NCI-H510A treated with DMSO at 0.1 percent for 48 hours (cell line): ENCODE results near the gene PLXDC2.

ENCODE experiments used
- DNase-seq: peaks from one replicate; lab custom pipeline; 2025; lab: John Stamatoyannopoulos, UW

PLXDC2 gene

GRCh38 chr10:19941206-19941880 lies 125.1 kb downstream of the PLXDC2 start:
- no peak for DNase-seq

- no peak for DNase-seq
Observed at GRCh38 chr10:19944911-19945663, 128.9 kb downstream of the PLXDC2 start.

- DNase-seq: no peak
Observed at GRCh38 chr10:19946245-19946644, 130.0 kb downstream of the PLXDC2 start.

- DNase-seq: no peak
Observed at GRCh38 chr10:19946791-19947190, 130.6 kb downstream of the PLXDC2 start.

DNA sequence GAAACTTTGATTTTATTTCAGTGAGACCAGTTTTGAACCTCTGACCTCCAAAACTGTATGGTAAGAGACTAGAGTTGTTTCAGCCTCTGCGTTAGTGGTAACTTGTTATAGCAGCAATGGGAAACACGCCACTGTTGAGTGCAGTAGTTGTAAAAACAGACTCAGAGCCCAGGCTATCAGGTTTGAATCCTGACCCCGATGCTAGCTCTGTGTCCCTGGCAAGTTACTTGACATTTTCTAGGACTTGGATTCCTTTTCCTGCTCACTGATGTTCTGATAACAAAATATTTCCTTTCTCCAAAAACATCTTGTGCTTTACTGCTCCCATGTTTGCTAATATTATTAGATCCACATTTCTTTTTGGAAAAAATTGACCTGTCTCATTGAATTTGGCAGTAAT lies 131.0 kb downstream of the PLXDC2 start:
- DNase-seq: no peak

GRCh38 chr10:19947656-19948055 lies 131.4 kb downstream of the PLXDC2 start:
- DNase-seq: no peak

- DNase-seq: no peak
Observed at GRCh38 chr10:19952224-19953010, 136.2 kb downstream of the PLXDC2 start.

GRCh38 chr10:19954601-19955000 lies 138.4 kb downstream of the PLXDC2 start:
- no peak for DNase-seq

- DNase-seq: no peak
Observed at GRCh38 chr10:19956516-19957032, 140.3 kb downstream of the PLXDC2 start.

- DNase-seq: no peak
Observed at GRCh38 chr10:19958787-19959186, 142.6 kb downstream of the PLXDC2 start.

DNA sequence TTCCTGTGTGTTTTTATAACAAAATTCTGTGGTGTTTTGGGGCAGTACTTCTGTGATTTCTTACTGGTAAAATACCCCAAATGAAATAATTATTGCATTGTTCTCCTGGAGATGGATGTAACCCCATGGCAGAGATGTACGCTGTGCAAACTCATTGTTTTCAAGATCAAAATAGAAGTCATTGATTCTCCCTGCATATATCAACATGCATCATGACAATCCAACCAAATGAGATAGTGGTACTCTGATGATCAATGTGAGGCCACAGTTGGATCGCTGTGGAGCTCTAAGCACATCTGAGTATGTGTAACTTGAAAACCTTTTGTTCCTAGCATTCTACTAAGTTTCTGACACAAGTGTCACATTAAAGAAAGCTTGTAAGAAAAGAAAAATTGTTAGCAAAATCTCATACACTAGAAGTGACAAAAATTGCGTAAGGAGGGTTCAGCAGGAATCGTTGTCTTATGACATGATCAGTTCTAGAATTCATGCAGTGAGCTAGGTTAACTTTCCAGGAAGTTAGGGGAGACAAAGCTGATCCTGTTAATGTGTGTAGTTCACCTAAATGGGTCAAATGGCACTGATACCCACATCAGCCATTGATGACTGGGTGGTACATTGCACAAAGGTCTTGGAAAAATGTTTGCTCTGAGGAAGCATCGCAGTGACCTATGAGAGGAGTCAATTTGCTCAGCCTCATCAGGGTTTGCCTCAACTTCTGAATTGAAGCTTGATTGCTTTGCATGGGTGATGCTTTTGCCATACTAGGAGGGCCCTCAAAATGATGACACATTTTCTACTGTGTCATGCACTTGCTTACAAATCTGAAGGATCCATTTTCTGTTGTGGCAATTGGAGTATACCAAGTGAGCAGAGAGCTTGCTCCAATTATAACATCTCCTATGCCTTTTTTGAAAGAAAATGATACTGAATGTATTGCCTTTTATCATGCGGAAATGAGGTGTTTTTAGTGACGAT lies 145.1 kb downstream of the PLXDC2 start:
- no peak for DNase-seq

DNA sequence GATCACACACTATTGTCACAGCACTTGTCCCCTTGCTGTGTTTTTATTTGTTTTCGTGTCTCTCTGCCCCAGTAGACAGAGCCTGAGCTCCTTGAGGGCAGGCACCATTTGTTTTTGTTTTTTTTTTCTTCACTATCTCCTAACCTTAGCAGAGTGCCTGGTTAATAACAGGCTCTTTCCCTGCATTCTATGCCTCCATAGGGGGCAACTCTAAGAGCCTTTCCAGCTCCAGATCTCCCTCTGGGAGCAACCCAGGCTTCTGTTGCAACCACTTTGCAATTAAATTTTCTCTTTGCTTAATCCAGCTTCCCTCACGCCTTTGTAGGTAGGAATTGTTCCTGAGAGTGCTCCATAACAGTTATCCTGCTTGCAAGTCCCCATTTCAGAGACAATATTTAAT lies 148.4 kb downstream of the PLXDC2 start:
- no peak for DNase-seq

DNA sequence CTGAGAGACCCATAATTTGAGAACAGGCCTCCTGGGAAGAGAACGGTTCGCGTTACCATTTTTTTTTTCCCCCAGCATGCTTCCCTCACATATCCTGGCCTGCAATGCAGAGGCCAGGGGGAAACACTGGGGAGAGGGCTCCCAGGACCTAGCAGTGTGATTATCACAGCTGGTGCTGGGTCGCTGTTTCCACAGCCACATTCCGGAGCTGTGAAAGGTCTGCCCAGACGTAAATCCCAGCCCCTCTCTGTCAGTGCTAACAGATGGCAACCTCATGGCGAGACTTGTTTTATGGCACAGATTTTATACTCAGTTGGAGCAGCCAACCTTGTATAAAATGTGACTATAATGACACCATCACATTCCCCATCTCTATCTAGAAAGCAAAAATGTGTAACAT lies 150.5 kb downstream of the PLXDC2 start:
- no peak for DNase-seq

DNA sequence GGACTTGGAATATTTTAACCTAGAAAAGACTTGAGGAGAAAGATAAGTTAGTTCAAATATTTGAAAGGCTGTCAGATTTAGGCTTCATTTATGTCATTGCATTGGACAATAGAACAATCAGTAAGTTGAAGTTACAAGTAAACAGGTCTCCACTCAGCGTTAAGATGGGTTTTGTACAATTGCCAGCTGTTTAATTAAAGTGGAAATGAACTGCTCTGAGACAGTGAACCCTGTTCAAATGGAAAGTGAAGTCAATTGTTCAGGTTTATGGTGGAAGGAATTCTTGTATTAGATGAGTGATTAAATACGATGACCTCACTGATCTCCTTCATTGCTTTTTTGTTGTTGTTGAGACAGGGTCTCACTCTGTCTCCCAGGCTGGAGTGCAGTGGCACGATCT lies 151.7 kb downstream of the PLXDC2 start:
- no peak for DNase-seq

GRCh38 chr10:19968745-19969144 lies 152.5 kb downstream of the PLXDC2 start:
- no peak for DNase-seq

DNA sequence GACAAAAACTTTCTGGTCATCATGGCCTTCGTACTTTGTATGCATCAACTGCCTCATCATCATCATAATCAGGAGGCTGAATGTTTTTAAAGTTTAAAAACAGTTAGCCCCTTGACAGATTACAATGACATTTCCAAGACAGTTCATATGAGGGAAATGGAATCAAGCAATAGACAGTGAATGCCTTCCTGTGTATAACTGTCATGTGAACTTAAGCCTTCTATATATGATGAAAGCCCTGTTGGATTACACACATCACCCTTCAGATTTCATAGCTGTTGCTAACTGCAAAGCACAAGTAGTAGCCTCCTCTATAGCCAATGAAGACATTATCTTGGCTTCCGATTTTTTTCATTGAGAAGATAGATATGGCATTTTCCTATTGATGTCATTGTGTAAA lies 154.0 kb downstream of the PLXDC2 start:
- no peak for DNase-seq

DNA sequence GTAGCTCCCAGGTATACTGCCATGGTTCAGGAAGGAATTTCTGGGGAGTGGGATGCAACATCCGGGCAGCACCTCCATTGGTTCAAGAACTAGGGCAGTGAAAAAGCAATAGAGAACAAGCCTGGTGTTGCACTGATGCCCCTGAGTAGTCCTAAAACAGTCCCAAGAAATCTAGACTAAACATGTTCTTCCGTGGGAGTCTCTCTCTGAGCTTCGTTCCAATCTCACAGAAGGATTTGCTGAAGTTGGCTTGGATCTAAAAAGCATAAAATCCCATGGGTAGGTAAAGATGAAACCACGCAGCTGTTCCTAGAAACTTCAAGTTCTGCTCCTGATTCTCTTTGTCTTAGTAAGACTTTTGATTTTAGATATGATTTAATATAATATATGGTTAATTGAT lies 154.5 kb downstream of the PLXDC2 start:
- DNase-seq: no peak

DNA sequence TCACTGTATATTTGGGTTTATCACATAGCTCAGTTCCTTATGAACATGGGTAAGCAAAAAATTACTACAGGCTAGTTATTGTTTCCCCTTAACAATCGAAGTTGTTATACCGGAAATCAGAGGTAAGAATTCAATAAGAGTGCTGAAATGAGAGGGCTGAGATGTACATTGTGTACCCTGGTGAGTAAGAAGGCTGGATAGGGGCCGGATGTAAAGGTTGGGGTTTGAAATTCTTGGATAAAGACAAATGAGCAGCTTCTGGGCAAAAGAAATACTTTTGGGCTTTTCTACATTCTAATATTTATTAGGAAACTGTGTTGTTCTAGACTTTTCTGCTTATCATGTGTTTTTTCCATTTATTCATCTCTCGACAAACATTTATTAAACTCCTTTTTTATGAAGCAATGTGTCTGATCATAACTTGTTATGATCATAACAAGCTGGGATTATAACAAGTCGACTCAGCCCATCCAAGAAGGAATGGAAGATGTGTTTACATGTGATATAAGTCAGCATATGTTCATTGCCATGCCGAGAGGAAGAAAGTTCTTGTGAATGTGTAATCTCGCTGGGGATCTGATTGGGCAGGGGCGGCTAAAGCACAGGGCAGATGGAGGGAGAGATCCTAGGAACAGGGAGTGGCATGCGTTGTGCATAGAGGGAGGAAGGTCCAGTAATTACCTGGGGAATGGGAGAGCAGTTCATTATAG lies 155.3 kb downstream of the PLXDC2 start:
- no peak for DNase-seq

- no peak for DNase-seq
Observed at GRCh38 chr10:19974138-19974537, 157.9 kb downstream of the PLXDC2 start.

- DNase-seq: no peak
Observed at GRCh38 chr10:19974554-19974953, 158.3 kb downstream of the PLXDC2 start.

DNA sequence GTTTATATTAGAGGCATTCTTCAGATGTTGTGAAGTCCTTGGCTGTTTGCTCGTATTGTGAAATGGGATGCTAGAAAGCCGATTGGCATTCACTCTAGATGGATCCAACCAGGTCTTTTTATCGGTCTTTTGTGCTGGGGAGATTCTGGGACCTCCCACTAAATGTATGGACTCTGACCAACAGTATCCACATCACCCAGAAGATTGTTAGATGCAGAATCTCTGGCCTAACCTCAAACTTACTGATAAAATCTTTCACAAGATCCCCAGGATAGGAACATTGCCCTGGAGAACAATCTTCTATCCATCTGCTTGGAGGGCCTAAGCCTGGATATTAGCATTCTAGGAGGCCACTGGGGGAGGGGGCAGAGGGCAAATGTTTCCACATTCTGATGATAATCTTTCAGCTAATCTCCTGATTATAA lies 160.9 kb downstream of the PLXDC2 start:
- DNase-seq: no peak
